SK-N-SH (cell line): Measurements from ENCODE around the gene EFHD1. TPM values are rescaled to one million over a fixed set of nuclear protein-coding genes. Genes with fewer than 3 reads are reported as not detected.

Source experiments
- CTCF ChIA-PET: fragments of 300-600, 350-600 bp; formaldehyde crosslinking; extraction: SDS; loops from one replicate; lab custom pipeline; 2021; lab: Yijun Ruan, JAX
- POLR2A ChIA-PET: fragments of 350-600 bp; sonication (Branson Sonifier 250); formaldehyde crosslinking; extraction: SDS; loops from one replicate; lab custom pipeline; 2020; ENCODE audit warnings: antibody characterized with exemption, inconsistent platforms; lab: Yijun Ruan, JAX
- DNase-seq: peaks from one replicate; pipeline ENCODE4 v3.0.0; 2012
- H2AFZ ChIP-seq: fragments of 200-600 bp; sonication (generic); 2 replicates; pipeline ENCODE4 v1.8.1; 2016; ENCODE audit warnings: antibody characterized with exemption, mild to moderate bottlenecking, low read depth
- H3F3A ChIP-seq: fragments of 200-600 bp; sonication (generic); replicated peaks from 2 replicates; pipeline ENCODE3; 2016; ENCODE audit warnings: antibody characterized with exemption, mild to moderate bottlenecking; ENCODE audit not compliant: insufficient read depth
- H3K27ac ChIP-seq, 2 experiments: fragments of 200-500 bp in 1 of 2; fragments of 200-600 bp in 1 of 2; sonication (Bioruptor generic) in 1 of 2; sonication (generic), shearing (Covaris generic) in 1 of 2; 2 replicates each; pipeline versions ENCODE4 v1.5.1 to v1.6.1; 2014 to 2016; ENCODE audit warnings: low read depth in 2 of 2, inconsistent platforms in 1 of 2, low read length in 1 of 2, mild to moderate bottlenecking in 1 of 2, mixed read lengths in 1 of 2
- H3K27me3 ChIP-seq: fragments of 200-600 bp; sonication (generic), shearing (Covaris generic); 2 replicates; pipeline ENCODE4 v1.6.1; 2016; ENCODE audit warnings: mixed run types; ENCODE audit not compliant: insufficient read depth
- H3K36me3 ChIP-seq, 2 experiments: fragments of 200-500 bp in 1 of 2; fragments of 200-600 bp in 1 of 2; sonication (Bioruptor generic) in 1 of 2; sonication (generic) in 1 of 2; replicated peaks in 1 of 2; 2 replicates each; pipeline versions ENCODE3 to v1.5.1; 2014 to 2016; ENCODE audit warnings: low read length in 1 of 2, mild to moderate bottlenecking in 1 of 2; ENCODE audit not compliant: insufficient read depth in 2 of 2, control insufficient read depth in 1 of 2
- H3K4me1 ChIP-seq, 2 experiments: fragments of 200-500 bp in 1 of 2; fragments of 200-600 bp in 1 of 2; sonication (Bioruptor generic) in 1 of 2; sonication (generic), shearing (Covaris generic) in 1 of 2; 2 replicates each; pipeline versions ENCODE4 v1.5.1 to v1.6.1; 2014 to 2016; ENCODE audit warnings: low read depth in 1 of 2, low read length in 1 of 2, mixed run types in 1 of 2; ENCODE audit not compliant: insufficient read depth in 2 of 2, control insufficient read depth in 1 of 2
- H3K4me2 ChIP-seq: fragments of 200-600 bp; sonication (generic), shearing (Covaris generic); 2 replicates; pipeline ENCODE4 v1.6.1; 2017; ENCODE audit warnings: mixed run types
- H3K4me3 ChIP-seq, 2 experiments: fragments of 200-500 bp in 1 of 2; fragments of 200-600 bp in 1 of 2; sonication (Bioruptor generic) in 1 of 2; sonication (generic), shearing (Covaris generic) in 1 of 2; 2 replicates each; pipeline versions ENCODE4 v1.5.1 to v1.8.1; 2014 to 2016; ENCODE audit warnings: low read depth in 2 of 2, inconsistent platforms in 1 of 2, low read length in 1 of 2, mild to moderate bottlenecking in 1 of 2, mixed read lengths in 1 of 2, moderate library complexity in 1 of 2
- H3K79me2 ChIP-seq: fragments of 200-600 bp; sonication (generic); 2 replicates; pipeline ENCODE4 v1.8.1; 2017; ENCODE audit warnings: mild to moderate bottlenecking; ENCODE audit not compliant: insufficient read depth
- H3K9ac ChIP-seq: fragments of 200-600 bp; sonication (generic); 2 replicates; pipeline ENCODE4 v1.6.1; 2017; ENCODE audit warnings: mixed run types
- H3K9me2 ChIP-seq: fragments of 200-600 bp; sonication (generic); 2 replicates; pipeline ENCODE4 v1.6.1; 2017; ENCODE audit warnings: mixed run types
- H3K9me3 ChIP-seq: fragments of 200-600 bp; sonication (generic); 2 replicates; pipeline ENCODE4 v1.6.1; 2017; ENCODE audit warnings: mixed run types, mild to moderate bottlenecking, moderate library complexity
- H4K20me1 ChIP-seq: fragments of 200-600 bp; sonication (generic); 2 replicates; pipeline ENCODE4 v1.6.1; 2017; ENCODE audit warnings: mild to moderate bottlenecking, mixed run types; ENCODE audit not compliant: insufficient read depth
- EP300 ChIP-seq, 2 experiments: IDR thresholded peaks; 2 replicates each; pipeline versions ENCODE4 v1.4.0 to v1.6.1; 2012; ENCODE audit warnings: borderline replicate concordance in 1 of 2, low read depth in 1 of 2, low read length in 1 of 2
- FOXM1 ChIP-seq: IDR thresholded peaks from 2 replicates; pipeline ENCODE4 v1.4.0; 2012; ENCODE audit warnings: low read depth, mild to moderate bottlenecking
- GATA2 ChIP-seq: sonication (generic); formaldehyde crosslinking; IDR thresholded peaks from 2 replicates; pipeline ENCODE4 v1.5.0; 2020; ENCODE audit warnings: mild to moderate bottlenecking, missing genetic modification reagents
- JUND ChIP-seq: IDR thresholded peaks from 2 replicates; pipeline ENCODE4 v1.4.0; 2012
- MXI1 ChIP-seq: IDR thresholded peaks from 2 replicates; pipeline ENCODE4 v1.6.1; 2012; ENCODE audit warnings: mild to moderate bottlenecking, low read depth, low read length, improper control_type of control experiment
- POLR2AphosphoS5 ChIP-seq: IDR thresholded peaks from 2 replicates; pipeline ENCODE4 v1.6.1; 2012; ENCODE audit warnings: low read depth, low read length
- RAD21 ChIP-seq: IDR thresholded peaks from 2 replicates; pipeline ENCODE4 v1.6.1; 2012; ENCODE audit warnings: mild to moderate bottlenecking, low read length
- RCOR1 ChIP-seq: fragments of 150-350 bp; IDR thresholded peaks from 2 replicates; pipeline ENCODE4 v1.6.1; 2017; ENCODE audit warnings: antibody characterized with exemption, low read length
- RFX5 ChIP-seq: IDR thresholded peaks from 2 replicates; pipeline ENCODE4 v1.6.1; 2012; ENCODE audit warnings: mild to moderate bottlenecking, improper control_type of control experiment, low read length
- RXRA ChIP-seq: IDR thresholded peaks from 2 replicates; pipeline ENCODE4 v1.4.0; 2012; ENCODE audit warnings: low read depth, mild to moderate bottlenecking, borderline replicate concordance
- TAF1 ChIP-seq: IDR thresholded peaks from 2 replicates; pipeline ENCODE4 v1.6.1; 2012; ENCODE audit warnings: low read depth, mild to moderate bottlenecking, low read length, moderate library complexity, borderline replicate concordance
- TCF12 ChIP-seq: IDR thresholded peaks from 2 replicates; pipeline ENCODE4 v1.4.0; 2012
- WGBS: methylation state at CpG from one replicate; pipeline ENCODE4 v1.1.6; 2017; ENCODE audit warnings: low lambda C conversion rate; 5-methylcytosine and 5-hydroxymethylcytosine counted together
- polyA plus RNA-seq, 3 experiments: library from polyadenylated mRNA; depleted of rRNA; stranded (reverse); fragments of >200 nt; gene quantifications; 2 replicates each; pipeline ENCODE4 v1.2.3, GENCODE V29; 2012
- TF ChIP-seq, protein P1 (sequence below): fragments of 150-350 bp; IDR thresholded peaks from 2 replicates; pipeline ENCODE4 v1.6.1; 2017; ENCODE audit warnings: antibody characterized with exemption, low read length, low read depth, borderline replicate concordance
- TF ChIP-seq, protein P2 (sequence below): IDR thresholded peaks from 2 replicates; pipeline ENCODE4; 2012
- TF ChIP-seq, protein P3 (sequence below): IDR thresholded peaks from 2 replicates; pipeline ENCODE4 v1.6.1; 2012; ENCODE audit warnings: mild to moderate bottlenecking, low read depth, low read length, moderate library complexity

EFHD1 gene
- polyA plus RNA-seq, 1 of the 3 experiments (the other 2 are of a cell fraction) = not detected

DNA sequence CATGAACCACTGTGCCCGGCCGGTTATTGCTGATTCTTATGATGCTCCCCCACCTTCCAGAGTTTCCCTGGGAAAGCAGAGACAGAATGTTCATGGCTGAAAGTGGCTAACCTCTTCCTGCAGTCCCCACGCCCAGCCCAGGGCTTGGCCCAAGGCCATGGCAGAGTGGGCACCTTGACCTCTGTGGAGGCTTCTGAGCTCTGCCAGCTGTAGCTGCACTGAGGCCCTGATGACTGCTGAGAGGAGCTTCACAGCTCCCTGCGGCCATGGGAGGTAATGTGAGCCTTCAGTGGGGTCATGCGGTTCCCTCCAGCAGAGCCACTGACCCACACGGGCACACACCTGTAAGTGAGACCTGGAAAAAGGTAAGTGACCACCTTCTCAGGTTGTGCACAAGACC is 13.3 kb downstream of the EFHD1 start:
- Histone ChIP-seq H3K4me2 (no peak overlapping the region), H3F3A (no peaks in the 10 kb centered on the region), H3K27me3 (no peaks in the 10 kb centered on the region), H3K9ac (no peak overlapping the region), H3K79me2 (no peaks in the 10 kb centered on the region), H3K36me3 (no peaks in the 10 kb centered on the region), H2AFZ (no peak overlapping the region), H3K4me3 (no peak overlapping the region), H3K27ac (no peak overlapping the region), H3K9me3 (no peaks in the 10 kb centered on the region), H3K9me2 (no peaks in the 10 kb centered on the region), H3K4me1 (no peaks in the 10 kb centered on the region), H4K20me1 (no peaks in the 10 kb centered on the region)
- DNase-seq = no peak
- CTCF ChIA-PET = interaction anchor here (1.2 kb wide), 1 partner anchor 11 kb away, joined by 4 read pairs; no protein-coding TSS in a partner anchor
- POLR2A ChIA-PET = no interaction called here
- TF ChIP-seq MXI1 (no peak), RFX5 (no peak), RCOR1 (no peak), TCF12 (no peak), EP300 (IDR thresholded peaks at IDR 0.05; ENCODE audit: borderline replicate concordance in 1 of 2, low read depth in 1 of 2, low read length in 1 of 2) (no peak), POLR2AphosphoS5 (no peak), TAF1 (no peak), JUND (no peak), FOXM1 (no peak), RXRA (no peak), RAD21 (no peak), GATA2 (CRISPR knock-in tag) (no peak)
- TF ChIP-seq, protein P1, sequence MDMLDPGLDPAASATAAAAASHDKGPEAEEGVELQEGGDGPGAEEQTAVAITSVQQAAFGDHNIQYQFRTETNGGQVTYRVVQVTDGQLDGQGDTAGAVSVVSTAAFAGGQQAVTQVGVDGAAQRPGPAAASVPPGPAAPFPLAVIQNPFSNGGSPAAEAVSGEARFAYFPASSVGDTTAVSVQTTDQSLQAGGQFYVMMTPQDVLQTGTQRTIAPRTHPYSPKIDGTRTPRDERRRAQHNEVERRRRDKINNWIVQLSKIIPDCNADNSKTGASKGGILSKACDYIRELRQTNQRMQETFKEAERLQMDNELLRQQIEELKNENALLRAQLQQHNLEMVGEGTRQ = no peak
- TF ChIP-seq, protein P2, sequence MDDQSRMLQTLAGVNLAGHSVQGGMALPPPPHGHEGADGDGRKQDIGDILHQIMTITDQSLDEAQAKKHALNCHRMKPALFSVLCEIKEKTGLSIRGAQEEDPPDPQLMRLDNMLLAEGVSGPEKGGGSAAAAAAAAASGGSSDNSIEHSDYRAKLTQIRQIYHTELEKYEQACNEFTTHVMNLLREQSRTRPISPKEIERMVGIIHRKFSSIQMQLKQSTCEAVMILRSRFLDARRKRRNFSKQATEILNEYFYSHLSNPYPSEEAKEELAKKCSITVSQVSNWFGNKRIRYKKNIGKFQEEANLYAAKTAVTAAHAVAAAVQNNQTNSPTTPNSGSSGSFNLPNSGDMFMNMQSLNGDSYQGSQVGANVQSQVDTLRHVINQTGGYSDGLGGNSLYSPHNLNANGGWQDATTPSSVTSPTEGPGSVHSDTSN = no peak
- TF ChIP-seq, protein P3, sequence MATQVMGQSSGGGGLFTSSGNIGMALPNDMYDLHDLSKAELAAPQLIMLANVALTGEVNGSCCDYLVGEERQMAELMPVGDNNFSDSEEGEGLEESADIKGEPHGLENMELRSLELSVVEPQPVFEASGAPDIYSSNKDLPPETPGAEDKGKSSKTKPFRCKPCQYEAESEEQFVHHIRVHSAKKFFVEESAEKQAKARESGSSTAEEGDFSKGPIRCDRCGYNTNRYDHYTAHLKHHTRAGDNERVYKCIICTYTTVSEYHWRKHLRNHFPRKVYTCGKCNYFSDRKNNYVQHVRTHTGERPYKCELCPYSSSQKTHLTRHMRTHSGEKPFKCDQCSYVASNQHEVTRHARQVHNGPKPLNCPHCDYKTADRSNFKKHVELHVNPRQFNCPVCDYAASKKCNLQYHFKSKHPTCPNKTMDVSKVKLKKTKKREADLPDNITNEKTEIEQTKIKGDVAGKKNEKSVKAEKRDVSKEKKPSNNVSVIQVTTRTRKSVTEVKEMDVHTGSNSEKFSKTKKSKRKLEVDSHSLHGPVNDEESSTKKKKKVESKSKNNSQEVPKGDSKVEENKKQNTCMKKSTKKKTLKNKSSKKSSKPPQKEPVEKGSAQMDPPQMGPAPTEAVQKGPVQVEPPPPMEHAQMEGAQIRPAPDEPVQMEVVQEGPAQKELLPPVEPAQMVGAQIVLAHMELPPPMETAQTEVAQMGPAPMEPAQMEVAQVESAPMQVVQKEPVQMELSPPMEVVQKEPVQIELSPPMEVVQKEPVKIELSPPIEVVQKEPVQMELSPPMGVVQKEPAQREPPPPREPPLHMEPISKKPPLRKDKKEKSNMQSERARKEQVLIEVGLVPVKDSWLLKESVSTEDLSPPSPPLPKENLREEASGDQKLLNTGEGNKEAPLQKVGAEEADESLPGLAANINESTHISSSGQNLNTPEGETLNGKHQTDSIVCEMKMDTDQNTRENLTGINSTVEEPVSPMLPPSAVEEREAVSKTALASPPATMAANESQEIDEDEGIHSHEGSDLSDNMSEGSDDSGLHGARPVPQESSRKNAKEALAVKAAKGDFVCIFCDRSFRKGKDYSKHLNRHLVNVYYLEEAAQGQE = no peak
- 59% methylated on average over 6 of the region's 6 CpGs for WGBS
